Erythroblast (primary cell): Measurements from ENCODE around the gene FNDC3B.
"Not testable (repeated sequence)": the region's sequence is repeated elsewhere in the genome, so short reads cannot be mapped to it uniquely, and the experiment has no call there.

Source experiments
- GATA1 ChIP-seq: IDR thresholded peaks from 2 replicates; pipeline ENCODE4 v1.6.1; 2011; ENCODE audit warnings: low read depth, mild to moderate bottlenecking, control low read depth, low read length, moderate library complexity
- POLR2A ChIP-seq: IDR thresholded peaks from 2 replicates; pipeline ENCODE4 v1.6.1; 2011; ENCODE audit warnings: mild to moderate bottlenecking, low read length

- TF ChIP-seq POLR2A, GATA1: not testable (repeated sequence)
Measured at GRCh38 chr3:172001616-172002015, 37.8 kb upstream of the FNDC3B start.
